ENCODE data around the gene MPC1L. TPM values are rescaled to one million over a fixed set of nuclear protein-coding genes. Genes with fewer than 3 reads are reported as not detected.

The MPC1L gene
- total and polyA plus RNA-seq, 5 experiments from 2014 or later, result not detected

DNA sequence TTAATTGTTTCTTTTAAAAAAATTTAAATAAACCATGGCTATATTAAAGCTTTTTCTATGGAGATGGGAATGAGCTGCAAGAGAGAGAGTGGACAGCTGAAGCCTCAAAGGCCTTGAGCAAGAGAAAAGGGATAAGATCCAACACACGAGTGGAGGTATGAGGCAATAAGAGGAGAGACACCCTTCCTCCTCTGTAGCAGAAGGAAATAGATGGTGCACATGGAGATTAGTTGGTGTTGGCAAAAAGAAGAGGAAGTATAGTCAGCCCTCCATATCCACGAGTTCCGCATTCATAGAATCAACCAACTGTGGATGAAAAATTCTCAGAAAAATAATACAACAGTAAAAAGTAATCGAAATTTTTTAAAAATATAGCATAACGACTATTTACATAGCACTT, 20.9 kb downstream of the MPC1L start:
- no peaks in the 10 kb centered on the region for H3K27me3 Mint-ChIP-seq
- no peaks in the 10 kb centered on the region for H3K9me3 Mint-ChIP-seq
- H3K27ac Mint-ChIP-seq, result peak overlapping the region; percentile 81 to 97 (median 94)
- peak overlapping the region; percentile 44 to 98 (median 94) for H3K4me3 Mint-ChIP-seq
- H3K4me1 Mint-ChIP-seq, result peaks cover 27 to 47% (median 42%) of the 10 kb centered on the region in 4 donors
- DNase-seq (no peak), ATAC-seq (no peak)
- H3K36me3 Mint-ChIP-seq, result peaks cover 0 to 31% (median 9%) of the 10 kb centered on the region in 3 donors
- POLR2A ChIA-PET, result no interaction called here

DNA sequence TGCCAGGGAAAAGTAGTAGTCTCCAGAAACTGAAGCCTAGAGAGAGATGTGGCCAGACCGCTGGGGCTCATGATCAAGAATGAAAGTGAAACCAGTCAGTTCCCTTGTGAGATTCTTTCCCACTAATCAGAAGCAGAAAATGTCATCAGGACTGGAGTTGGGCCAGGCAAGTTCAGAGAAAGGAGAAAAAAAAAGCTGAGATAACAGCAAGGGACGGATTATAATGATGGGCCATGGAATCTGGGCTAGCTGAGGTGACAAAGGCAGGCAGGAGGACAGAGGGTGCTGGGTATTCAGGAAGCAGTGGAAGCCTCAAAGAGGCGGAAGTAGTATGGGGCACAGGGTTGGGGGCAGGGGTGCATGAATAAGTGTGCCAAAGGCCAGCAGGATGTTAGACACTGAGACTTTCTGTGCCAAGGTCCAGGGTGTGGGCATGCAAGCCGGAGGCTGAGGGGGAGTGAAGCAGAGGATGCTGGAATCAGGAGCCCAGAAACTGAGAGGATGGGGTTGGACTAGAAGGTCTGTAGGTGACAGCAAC, 21.7 kb downstream of the MPC1L start:
- H3K27me3 Mint-ChIP-seq, result no peaks in the 10 kb centered on the region
- peaks cover 27 to 42% (median 40%) of the 10 kb centered on the region in 4 donors for H3K4me1 Mint-ChIP-seq
- H3K27ac Mint-ChIP-seq, result peak overlapping the region; percentile 93 to 99 (median 95)
- DNase-seq (peak in 9 of 10 donors; percentile 7 to 69 (median 33)), ATAC-seq (peak; percentile 53 to 55)
- peak overlapping the region; percentile 88 to 98 (median 94) for H3K4me3 Mint-ChIP-seq
- POLR2A ChIA-PET, result no interaction called here
- H3K9me3 Mint-ChIP-seq, result no peaks in the 10 kb centered on the region
- H3K36me3 Mint-ChIP-seq, result peaks cover 0 to 27% (median 9%) of the 10 kb centered on the region in 3 donors

DNA sequence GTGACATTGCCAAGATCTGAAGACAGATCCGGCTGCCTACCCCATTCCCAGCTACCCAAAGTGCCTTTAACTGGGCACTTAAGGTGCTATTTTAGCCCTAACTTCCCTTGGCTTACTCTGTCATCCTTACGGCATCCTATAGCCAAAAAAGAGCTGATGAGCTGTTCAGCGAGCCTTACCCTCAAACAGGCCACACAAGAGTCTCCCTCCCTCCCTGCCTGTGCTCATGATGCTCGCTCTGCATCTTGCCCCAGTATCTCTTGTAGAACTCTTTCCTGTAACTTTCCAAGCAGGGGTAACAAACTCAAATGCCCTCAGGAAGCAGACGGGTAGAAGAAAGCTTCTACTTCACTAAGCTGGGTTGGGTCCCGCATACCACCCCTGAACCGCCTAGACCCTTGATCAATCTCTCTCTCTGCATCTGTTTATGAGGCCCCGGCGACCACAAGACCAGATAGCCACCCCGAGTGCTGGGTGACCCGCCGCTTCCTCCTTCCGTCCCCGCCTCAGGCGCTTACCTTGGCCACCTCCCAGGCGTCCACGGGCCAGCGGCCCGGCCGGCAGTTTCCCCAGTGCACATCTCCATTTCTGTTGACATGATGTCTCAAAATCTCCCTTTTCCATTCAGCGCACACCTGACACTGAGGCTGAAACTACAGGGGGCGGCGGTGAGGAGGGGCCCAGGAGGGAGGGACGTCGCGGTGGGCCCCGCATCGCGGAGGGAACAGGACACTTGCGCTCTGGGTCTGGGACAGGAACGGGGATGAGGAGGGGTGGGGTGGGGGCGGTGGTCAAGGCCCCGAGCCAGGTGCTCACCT, 23.5 kb downstream of the MPC1L start:
- Mint-ChIP-seq H3K4me1 (peaks cover 28 to 43% (median 37%) of the 10 kb centered on the region in 4 donors), H3K36me3 (peaks cover 0 to 20% (median 9%) of the 10 kb centered on the region in 3 donors), H3K27me3 (no peaks in the 10 kb centered on the region), H3K27ac (peak overlapping the region; percentile 73 to 98 (median 95)), H3K9me3 (no peaks in the 10 kb centered on the region), H3K4me3 (peak overlapping the region; percentile 92 to 99 (median 96))
- POLR2A ChIA-PET, result interaction anchor here (0.6 to 2.1 kb wide), 2 partner anchors 89 to 545 kb away, joined by 3 to 12 read pairs; partner anchors contain the start of gene MED14
- DNase-seq, result peak in 5 of 10 donors; percentile 0 to 62 (median 25)
- ATAC-seq, result peak; percentile 30 to 38

DNA sequence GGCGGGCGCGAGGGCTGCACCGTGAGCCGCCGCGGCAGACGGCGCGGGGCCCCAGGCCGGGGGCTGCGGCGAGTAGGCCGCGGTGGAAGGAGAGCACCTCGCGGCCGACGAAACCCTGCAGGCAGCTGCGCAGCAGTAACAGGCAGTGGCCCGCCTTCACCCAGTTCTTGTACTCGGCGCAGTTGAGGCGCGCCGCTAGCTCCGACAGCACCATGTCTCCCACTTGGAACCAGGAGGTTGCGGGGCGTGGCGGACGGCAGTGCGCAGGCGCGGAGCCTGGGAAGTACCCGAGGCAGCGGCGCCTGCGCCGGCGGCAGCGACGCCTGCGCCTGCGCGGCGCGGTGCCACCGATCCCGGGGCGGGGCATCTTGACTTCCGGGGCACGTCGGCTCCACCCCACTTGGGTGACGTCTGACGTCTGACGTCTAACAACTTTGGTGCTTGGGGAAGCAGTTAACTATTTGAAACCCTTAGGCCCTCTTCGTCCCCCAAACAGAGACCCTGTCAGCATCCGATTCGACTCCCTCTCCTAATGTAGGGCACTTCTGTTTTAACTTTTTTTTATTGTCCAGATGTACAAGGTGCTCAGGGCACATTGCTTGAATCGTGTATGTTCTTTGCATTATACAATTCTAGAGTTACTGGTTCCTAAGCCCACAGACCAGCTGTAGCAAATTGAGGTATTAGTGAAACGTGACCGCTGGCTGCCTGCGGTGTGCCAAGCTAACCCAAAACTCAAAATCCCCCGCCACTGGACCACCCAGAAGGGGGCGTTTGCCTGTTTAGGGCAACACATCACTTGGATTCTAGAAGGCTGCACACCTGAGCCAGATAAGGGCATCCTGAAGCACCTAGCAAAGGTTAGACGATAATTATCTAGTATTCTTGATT, 24.3 kb downstream of the MPC1L start, which contains the start of gene CXorf38:
CXorf38 (minus strand) TSS at position 255 of the 891 bp plus-strand sequence; CDS start at position 214, 41 bp downstream.
- no peaks in the 10 kb centered on the region for H3K9me3 Mint-ChIP-seq
- ATAC-seq, result peak; percentile 75 to 77

DNA sequence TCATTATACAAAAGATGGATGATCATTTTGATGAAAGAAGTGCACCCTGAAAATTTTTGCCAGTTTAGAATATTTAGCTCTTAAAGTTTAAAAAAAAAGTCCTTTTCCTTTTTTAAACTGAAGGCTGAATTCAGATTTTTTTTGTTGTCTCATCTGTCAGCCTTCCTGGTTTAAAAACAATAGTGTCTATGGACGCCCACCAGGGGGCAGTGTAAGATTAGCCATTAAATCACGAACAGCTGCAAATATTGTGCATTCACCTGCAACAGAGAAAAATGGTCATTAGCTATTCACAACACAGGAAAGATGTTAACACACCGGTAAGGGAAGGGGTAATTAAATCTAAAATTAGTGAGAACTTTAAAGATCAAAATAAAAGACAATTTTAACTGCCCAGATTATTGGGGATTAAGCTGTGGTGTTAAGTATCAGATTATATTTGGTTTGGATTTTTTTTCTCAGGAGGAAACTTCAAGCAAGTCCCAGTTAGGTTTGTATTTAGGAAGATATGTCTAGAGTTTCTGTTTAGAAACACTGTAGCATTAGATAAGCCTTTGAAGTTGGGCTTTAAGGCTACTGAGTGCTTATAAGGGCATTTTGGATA, 28.5 kb downstream of the MPC1L start:
- H3K4me1 Mint-ChIP-seq, result peaks cover 5 to 12% (median 7%) of the 10 kb centered on the region in 4 donors
- H3K27ac Mint-ChIP-seq, result peak overlapping the region in 6 of 10 donors; percentile 17 to 83 (median 50)
- POLR2A ChIA-PET, result interaction anchor here (0.5 to 1.5 kb wide), 3 partner anchors 83 to 433 kb away, joined by 3 to 8 read pairs (median 4); partner anchors contain the start of genes MED14 and USP9X
- ATAC-seq (no peak), DNase-seq (peak; percentile 45 to 80 (median 66))
- no peaks in the 10 kb centered on the region for H3K27me3 Mint-ChIP-seq
- H3K9me3 Mint-ChIP-seq, result no peaks in the 10 kb centered on the region
- no peak overlapping the region for H3K4me3 Mint-ChIP-seq
- H3K36me3 Mint-ChIP-seq, result peaks cover 1 to 36% (median 4%) of the 10 kb centered on the region in 3 donors

More for the DNA sequence above, 24.3 kb downstream of the MPC1L start, which contains the start of gene CXorf38:
- POLR2A ChIA-PET, result interaction anchor here (0.6 to 2.1 kb wide), 2 partner anchors 88 to 103 kb away, joined by 3 to 12 read pairs; partner anchors contain the start of gene MED14
- H3K27me3 Mint-ChIP-seq, result no peaks in the 10 kb centered on the region
- H3K36me3 Mint-ChIP-seq, result peaks cover 0 to 12% (median 5%) of the 10 kb centered on the region in 3 donors
- peaks cover 21 to 37% (median 31%) of the 10 kb centered on the region in 4 donors for H3K4me1 Mint-ChIP-seq
- peak within 1 kb of the TSS; percentile 92 to 99 (median 96) for H3K4me3 Mint-ChIP-seq
- peak; percentile 87 to 98 (median 92) for DNase-seq
- peak within 1 kb of the TSS; percentile 95 to 98 (median 96) for H3K27ac Mint-ChIP-seq

DNA sequence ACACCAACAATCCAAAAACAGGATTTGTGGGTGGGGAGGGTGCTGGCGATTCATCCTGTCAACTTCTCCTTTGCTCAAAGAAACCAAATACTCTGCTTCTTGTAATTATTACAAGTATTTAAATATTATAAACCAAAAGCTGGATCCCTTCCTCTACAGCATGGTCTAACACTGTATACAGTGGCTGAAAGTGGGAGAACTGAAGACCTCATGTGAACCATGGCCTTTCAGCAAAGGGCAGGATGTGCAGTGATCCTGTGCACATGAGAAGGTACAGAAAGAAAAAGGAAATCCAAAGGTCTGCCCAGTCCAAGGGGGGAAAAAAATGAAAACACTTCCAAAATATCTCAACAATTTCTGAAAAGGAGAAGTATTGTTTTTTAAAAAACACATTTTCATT, 29.4 kb downstream of the MPC1L start:
- H3K27me3 Mint-ChIP-seq, result no peaks in the 10 kb centered on the region
- peaks cover 3 to 8% (median 6%) of the 10 kb centered on the region in 4 donors for H3K4me1 Mint-ChIP-seq
- ATAC-seq, result no peak
- POLR2A ChIA-PET, result interaction anchor here (1.5 kb wide), 1 partner anchor 82 kb away, joined by 4 read pairs; the partner anchor contains the start of gene MED14
- H3K9me3 Mint-ChIP-seq, result no peaks in the 10 kb centered on the region
- H3K4me3 Mint-ChIP-seq, result no peak overlapping the region
- H3K36me3 Mint-ChIP-seq, result peaks cover 1 to 44% (median 4%) of the 10 kb centered on the region in 3 donors
- no peak for DNase-seq
- peak overlapping the region in 5 of 10 donors; percentile 32 to 79 (median 46) for H3K27ac Mint-ChIP-seq

DNA sequence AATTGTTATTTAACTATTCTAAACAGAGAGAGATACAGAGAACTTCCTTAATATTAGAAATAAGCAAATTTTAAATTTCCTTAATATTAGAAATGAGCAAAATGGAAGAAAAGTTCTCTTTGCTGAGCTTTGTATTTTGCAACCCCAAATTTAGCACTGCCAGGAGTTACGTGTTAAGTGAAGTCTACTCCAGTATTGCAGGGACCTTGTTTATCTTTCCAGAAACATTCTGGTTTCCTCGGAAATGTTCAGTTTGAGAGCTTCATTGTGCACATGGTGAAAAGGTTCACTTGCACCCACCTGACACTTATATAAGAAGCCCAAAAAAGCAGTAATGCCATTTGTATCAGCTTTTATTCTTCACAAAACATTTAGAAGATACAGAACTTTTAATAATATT, 30.3 kb downstream of the MPC1L start:
- POLR2A ChIA-PET, result no interaction called here
- peaks cover 3 to 6% (median 4%) of the 10 kb centered on the region in 4 donors for H3K4me1 Mint-ChIP-seq
- H3K27ac Mint-ChIP-seq, result peak overlapping the region in 2 of 10 donors; percentile 22 to 76
- H3K36me3 Mint-ChIP-seq, result peaks cover 1 to 44% (median 4%) of the 10 kb centered on the region in 3 donors
- H3K9me3 Mint-ChIP-seq, result no peaks in the 10 kb centered on the region
- DNase-seq, result no peak
- no peaks in the 10 kb centered on the region for H3K27me3 Mint-ChIP-seq
- ATAC-seq, result no peak
- no peak overlapping the region for H3K4me3 Mint-ChIP-seq

DNA sequence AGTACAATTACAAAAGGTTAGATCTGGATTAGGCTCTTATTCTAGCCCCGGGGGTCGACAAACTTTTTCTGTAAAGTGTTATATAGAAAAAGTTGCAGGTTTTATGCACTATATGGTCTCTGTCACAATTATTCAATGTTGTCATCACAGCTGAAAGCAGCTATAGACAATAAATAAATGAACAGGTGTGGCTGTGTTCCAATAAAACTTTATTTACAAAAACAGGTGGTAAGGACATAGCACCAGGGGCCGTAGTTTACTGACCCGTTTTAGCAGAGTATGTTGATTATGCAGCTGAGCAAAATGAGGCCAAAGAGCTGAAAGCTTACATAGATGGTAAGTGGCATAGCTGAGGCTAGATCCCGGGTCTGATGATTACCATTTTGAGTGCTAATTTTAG, 37.2 kb downstream of the MPC1L start:
- Mint-ChIP-seq H3K27ac (no peak overlapping the region), H3K4me3 (no peak overlapping the region), H3K36me3 (peaks cover 0 to 62% (median 8%) of the 10 kb centered on the region in 3 donors), H3K27me3 (no peaks in the 10 kb centered on the region), H3K4me1 (peaks cover 0 to 14% (median 4%) of the 10 kb centered on the region in 4 donors), H3K9me3 (no peaks in the 10 kb centered on the region)
- no peak for ATAC-seq
- POLR2A ChIA-PET, result no interaction called here
- DNase-seq, result no peak

DNA sequence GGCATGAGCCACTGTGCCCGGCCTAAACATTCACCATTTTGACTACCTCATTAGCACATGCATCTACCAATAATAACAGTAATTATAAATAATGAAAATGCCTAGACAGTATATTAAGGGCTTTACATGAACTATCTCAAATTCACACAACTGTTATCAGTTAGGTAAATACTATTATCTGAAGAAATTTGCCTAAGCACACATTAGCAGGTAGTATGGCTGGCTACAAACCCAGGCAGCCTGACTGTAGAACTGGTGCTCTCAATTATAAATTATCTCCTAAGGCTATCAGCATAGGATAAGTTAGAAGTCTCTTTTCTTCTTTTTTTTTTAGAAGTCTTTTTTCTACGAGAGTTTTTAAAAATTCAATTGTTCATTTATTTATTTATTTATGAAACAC, 38.3 kb downstream of the MPC1L start:
- peaks cover 0 to 14% (median 4%) of the 10 kb centered on the region in 4 donors for H3K4me1 Mint-ChIP-seq
- DNase-seq (no peak), ATAC-seq (no peak)
- H3K36me3 Mint-ChIP-seq, result peaks cover 2 to 66% (median 15%) of the 10 kb centered on the region in 3 donors
- H3K4me3 Mint-ChIP-seq, result no peak overlapping the region
- H3K27me3 Mint-ChIP-seq, result no peaks in the 10 kb centered on the region
- H3K27ac Mint-ChIP-seq, result peak overlapping the region in 2 of 10 donors; percentile 27 to 85
- POLR2A ChIA-PET, result no interaction called here
- no peaks in the 10 kb centered on the region for H3K9me3 Mint-ChIP-seq

DNA sequence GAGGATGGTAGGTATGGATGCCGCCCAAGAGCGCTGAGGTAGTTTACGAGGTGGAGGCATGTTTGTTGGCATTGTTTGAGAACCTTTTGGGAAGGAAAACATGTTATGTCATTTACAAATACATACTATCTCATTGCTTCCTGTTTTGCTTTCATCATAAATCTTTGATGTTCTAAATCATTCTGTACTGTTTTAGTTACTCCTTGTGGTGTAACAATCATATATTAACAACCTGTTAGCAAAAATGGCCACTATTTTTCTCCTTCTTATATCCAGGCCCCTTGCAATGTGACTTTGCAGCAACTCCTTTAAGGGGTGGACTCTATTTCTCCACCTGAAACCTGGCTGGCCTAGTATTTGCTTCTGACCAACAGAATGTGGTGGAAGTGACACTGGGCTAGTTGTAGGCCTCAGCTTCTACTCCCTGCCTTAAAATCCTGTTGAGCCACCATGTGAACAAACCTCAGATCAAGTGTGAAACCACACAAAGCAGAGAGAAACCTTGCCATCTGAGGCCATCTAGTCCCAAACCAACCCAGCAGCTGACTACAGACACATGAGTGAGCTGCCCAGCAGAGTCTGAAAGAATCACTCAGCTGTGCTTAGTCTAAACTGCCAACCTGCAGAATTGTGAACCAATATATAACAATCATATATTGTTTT, 40.0 kb downstream of the MPC1L start:
- DNase-seq, result peak in 1 of 10 donors; percentile 24
- no peaks in the 10 kb centered on the region for H3K9me3 Mint-ChIP-seq
- H3K36me3 Mint-ChIP-seq, result peaks cover 4 to 71% (median 25%) of the 10 kb centered on the region in 3 donors

More for the DNA sequence above, 40.0 kb downstream of the MPC1L start:
- ATAC-seq, result no peak
- Mint-ChIP-seq H3K27me3 (no peaks in the 10 kb centered on the region), H3K4me3 (peak overlapping the region in 1 of 10 donors; percentile 14), H3K4me1 (peaks cover 0 to 14% (median 5%) of the 10 kb centered on the region in 4 donors), H3K27ac (peak overlapping the region; percentile 4 to 81 (median 56))
- POLR2A ChIA-PET, result interaction anchor here (1.1 kb wide), 1 partner anchor 72 kb away, joined by 3 read pairs; the partner anchor contains the start of gene MED14

Measured in naive thymus-derived CD8-positive, alpha-beta T cell (primary cell).